HG03139 (cell line): ENCODE measurements around the gene PAXX.

Experiments
- ATAC-seq: cut with Tn5 transposase; IDR thresholded peaks from one replicate; pipeline ENCODE4 v1.9.1; 2021; ENCODE audit not compliant: unreplicated experiment

PAXX gene

DNA sequence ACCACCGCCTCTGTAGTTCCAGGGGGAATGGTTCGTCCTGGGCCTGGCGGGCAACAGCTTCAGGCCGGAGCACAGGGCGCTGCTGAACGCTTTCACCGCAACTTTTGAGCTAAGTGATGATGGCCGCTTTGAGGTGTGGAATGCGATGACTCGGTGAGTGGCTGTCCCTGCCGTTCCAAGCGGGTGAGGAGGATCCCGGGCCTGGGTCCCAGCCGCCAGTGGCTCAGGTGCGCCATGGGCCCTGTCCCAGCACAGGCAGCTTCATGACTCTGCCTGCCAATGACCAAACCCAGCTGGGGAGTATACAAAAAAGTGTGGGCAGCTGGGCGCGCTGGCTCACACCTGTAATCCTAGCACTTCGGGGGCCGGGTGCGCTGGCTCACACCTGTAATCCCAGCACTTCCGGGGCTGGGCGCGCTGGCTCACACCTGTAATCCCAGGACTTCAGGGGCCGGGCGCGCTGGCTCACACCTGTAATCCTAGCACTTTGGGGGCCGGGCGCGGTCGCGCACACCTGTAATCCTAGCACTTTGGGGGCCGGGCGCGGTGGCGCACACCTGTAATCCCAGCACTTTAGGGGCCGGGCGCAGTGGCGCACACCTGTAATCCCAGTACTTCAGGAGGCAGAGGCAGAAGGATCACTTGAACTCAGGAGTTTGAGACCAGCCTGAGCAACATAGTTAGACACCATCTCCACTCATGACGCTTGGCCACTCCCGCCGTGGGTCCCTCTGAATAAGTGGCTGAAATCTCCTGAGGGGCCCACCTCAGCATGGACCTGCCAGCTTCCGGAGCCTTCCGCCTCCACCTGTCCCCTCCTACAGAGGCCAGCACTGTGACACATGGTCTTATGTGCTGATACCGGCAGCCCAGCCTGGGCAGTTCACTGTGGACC is 39.1 kb upstream of the PAXX start:
- no peak for ATAC-seq

DNA sequence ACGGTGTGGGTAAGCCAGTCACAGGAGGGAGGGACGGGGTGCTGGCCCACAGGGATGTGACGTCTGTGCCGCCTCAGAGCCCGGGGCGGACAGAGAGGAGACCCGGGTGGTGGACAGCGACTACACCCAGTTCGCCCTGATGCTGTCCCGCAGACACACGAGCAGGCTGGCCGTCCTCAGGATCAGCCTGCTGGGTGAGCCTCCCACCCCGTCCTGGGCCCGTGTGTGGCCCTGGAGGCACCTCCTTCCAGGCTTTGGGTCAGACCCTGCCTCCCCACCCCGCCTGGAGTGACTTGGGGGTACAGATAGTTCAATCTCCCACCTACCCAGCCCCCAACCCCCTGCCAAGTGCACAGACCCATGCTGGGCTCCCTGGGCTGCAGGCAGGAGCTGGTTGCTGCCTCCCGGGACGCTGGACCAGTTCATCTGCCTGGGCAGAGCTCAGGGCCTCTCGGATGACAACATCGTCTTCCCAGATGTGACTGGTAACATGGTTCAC is 38.4 kb upstream of the PAXX start:
- no peak for ATAC-seq

DNA sequence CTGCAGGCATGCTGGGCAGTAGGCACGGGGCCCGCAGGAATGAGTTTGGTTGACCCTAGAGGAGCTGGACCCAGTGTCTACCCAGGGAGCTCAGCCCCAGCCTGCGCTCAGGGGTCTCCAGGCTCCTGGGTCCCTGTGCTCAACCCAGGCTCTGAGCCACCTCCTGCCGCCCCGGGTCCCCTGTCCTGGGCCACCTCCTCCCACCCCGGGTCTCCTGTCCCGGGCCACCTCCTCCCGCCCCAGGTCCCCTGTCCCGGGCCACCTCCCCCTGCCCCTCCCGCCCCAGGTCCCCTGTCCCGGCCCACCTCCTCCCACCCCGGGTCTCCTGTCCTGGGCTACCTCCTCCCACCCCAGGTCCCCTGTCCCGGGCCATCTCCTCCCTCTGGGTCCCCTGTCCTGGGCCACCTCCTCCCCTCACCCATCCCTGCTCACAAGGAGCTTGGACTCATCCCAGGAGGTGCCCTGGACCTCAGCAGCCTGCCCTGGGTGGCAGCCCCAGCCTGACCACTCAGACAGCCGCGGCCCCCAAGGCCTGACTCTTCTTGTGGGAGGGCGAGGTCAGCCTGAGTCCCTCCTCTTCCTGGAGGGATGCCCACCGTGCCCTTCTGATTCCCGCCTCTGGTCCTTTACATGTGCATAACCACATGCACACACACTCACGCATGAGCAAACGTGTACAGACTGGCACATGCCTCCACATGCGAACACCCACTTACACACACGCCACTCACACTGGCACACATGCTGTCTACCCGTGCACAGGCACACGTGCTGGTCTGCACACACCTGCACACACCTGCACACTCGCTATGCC is 37.7 kb upstream of the PAXX start:
- no peak for ATAC-seq

DNA sequence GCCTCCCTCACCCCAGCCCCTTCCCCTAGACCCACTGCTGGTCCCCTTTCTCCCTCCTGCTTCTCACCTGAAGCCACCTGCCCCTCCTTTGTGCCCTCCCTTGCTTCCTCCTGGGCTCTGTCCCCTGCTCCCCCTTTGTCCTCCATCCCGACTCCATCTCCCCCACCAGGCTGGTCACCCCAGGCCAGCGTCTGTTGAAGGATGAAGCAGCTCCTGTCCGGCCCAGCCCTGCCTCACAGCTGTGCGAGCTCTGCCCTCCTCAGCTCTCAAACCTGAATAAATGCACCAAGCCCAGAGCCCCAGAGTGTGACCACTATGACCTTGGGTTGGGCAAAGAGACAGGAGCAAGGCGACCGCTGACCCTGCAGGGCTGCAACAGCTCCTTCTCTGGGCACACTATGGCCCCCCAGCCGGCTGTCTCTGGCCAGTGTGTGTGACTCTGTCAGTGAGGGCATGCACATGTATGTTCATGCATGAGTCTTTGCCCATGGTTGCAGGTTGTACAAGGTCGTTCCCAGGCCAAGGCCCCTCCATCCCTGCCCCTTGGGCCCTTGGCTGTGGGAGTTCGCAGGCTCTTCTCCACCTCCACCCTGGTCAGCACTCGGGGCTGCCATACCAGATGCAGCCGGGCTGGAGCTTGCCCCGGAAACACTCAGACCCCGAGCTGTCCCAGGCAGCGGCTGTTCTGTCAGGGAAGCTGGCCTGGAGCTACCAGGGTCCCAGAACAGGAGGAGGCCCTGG is 36.9 kb upstream of the PAXX start:
- ATAC-seq: no peak

DNA sequence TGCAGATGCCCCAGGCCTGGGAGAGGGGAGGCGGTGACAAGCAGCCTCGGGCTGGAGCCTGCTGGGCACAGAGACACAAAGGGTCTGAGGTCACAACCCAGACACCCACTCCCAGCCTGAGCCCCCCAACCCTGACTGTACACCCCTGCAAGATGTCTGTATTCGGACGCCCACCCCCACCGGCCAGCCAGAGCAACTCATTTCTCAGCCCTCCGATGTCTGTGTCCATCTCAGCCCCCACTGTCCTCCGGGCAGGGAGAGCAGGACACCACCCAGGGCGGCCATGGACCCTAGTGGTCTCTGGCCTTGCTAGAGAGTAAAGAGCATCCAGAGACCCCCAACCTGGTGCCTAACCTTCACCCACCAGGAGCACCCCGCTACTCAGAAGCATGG is 36.3 kb upstream of the PAXX start:
- no peak for ATAC-seq

DNA sequence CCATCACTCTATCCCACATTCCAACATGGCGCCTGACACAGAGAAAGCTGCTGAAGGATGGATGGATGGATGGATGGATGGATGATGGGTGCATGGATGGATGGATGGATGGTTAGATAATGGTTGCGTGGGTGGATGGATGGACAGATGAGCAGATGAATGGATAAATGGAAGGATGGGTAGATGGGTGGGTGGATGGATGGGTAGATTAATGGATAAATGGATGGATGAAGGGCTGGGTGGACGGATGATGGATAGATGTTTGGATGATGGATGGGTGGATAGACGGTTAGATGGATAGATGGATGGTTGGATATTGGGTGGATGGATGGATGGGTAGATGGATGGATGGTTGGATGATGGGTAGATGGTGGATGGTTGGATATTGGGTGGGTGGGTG is 35.6 kb upstream of the PAXX start:
- no peak for ATAC-seq

DNA sequence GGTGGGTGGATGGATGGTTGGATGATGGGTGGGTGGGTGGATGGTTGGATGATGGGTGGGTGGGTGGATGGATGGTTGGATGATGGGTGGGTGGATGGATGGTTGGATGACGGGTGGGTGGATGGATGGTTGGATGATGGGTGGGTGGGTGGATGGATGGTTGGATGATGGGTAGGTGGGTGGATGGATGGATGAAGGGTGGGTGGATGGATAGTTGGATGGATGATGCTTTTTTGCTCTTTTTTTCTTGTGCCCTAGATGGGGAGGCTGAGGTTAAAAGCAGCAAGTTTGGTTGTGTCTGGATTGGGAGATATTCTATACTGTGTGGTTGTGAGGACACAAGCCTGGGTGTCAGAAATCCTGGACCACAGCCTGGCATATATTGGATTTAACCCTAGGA is 34.8 kb upstream of the PAXX start:
- ATAC-seq: no peak

DNA sequence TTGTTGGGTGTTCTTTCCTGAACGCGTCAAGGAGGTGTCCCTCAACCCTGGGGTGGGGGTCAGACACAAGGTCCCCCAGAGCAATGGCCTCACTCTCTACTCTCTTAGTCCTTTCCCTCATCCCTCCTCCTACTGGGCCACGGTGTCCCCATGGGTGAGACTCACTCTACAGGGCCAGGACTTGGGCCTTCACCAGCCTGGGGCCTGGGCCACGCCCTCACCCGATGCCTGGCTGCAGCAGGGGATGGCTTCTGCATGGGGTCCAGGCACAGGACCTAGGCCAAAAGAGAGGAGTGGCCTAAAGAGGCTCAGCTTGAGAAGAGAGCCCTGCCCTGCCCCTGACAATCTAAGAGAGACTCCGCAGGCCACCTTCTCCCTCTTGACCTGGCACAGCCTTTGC is 34.3 kb upstream of the PAXX start:
- no peak for ATAC-seq

DNA sequence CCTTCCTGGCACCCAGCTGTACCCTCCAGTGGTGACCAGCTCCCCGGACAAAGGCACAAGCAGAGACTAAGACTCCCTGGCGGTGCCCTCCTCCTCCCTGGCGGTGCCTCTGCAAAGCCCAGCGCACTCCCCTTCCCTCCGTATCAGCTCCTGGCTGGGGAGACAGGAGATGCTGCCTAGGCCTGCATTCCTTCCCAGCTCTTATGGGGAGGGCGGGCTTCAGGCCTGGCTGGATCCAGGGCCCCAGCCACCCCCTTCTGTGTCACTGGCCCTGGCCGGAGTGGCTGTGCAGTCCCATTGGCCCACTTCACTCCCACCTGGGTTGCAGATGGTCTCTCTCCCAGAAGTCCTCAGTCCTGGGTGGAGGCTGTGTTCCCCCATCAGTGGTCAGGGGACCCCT is 33.7 kb upstream of the PAXX start:
- ATAC-seq: no peak

DNA sequence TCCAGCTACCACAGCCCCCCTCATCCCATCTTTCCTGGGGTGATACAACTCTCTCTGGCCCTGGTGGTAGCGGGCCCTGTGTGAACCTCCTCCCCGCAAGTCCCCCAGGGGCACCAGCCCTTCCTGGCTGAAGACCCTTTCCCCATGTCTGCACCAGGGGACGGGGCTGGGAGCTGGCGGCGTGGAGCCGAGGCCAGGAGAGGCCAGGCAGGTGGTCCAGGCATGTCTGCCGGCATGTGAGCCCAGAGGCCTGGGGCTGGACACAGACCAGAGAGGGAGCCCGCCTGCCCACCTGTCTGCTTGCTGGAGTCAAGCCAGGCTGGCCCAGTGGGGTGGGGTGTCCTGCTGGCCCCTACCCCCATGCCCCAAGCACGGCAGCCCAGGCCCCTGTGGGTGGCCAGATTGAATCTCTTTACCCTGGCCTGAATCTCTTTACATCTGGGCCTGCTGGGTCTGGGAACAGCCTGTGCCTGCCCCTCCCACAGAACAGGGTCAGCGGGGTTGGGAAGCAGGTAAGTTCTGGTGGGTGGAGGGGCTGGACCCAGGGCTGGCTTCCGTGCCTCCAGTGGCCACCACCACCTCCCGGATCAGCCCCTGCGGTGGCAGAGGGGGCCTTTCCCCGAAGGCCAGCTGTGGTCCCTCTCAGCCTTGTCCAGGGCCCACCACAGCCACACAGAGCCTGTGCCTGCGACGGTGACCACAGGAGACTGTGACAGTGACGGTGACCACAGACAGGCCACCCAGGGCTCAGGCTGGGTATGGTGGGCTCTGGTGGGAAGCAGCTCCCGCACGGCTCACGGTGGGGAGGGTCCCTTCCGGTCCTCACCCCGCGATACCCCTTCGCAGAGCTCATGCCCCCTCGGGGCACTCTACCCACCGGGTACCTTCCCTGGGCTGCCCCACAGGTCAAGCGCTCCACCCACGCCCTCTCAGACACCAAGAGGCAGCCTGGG is 33.0 kb upstream of the PAXX start:
- no peak for ATAC-seq

DNA sequence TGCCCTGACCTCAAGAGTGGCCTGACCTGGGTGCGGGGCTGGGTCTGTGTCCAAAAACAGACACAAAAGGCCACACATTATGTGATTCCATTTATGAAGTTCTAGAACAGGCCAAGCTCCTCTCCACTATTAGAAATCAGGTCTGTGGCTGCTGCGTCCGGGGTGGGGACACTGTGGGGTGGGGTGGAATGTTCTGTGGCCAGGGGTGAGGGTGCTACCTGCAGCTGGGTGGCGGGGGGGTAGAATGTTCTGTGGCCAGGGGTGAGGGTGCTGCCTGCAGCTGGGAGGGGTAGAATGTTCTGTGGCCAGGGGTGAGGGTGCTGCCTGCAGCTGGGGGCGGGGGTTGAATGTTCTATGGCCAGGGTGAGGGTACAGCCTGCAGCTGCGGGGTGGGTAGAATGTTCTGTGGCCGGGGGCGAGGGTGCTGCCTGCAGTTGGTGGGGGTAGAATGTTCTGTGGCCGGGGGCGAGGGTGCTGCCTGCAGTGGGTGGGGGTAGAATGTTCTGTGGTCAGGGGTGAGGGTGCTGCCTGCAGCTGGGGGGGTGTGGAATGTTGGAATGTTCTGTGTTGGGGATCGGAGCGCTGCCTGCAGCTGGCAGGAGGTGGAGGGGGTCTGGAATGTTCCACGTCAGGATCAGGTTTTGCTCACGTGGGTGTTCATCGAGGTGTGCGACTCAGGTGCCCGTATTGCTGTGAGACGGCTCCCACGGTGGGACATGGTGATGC is 31.8 kb upstream of the PAXX start:
- ATAC-seq: no peak

DNA sequence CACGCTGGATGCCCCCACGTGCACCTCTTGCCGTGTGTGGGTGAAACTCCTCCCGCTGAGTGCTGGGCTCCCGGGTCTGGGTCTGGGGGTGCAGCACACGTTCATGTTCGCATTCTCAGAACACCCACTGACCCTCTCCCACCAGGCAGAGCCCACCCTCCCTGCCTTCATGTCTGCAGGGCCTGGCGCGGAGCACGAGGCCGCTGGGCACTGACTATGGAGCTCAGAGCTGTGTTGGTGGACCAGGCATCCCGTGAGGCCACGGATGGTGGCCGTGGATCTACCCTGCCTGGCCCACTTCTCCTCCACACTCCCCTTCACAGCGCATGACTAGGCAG is 31.3 kb upstream of the PAXX start:
- no peak for ATAC-seq

DNA sequence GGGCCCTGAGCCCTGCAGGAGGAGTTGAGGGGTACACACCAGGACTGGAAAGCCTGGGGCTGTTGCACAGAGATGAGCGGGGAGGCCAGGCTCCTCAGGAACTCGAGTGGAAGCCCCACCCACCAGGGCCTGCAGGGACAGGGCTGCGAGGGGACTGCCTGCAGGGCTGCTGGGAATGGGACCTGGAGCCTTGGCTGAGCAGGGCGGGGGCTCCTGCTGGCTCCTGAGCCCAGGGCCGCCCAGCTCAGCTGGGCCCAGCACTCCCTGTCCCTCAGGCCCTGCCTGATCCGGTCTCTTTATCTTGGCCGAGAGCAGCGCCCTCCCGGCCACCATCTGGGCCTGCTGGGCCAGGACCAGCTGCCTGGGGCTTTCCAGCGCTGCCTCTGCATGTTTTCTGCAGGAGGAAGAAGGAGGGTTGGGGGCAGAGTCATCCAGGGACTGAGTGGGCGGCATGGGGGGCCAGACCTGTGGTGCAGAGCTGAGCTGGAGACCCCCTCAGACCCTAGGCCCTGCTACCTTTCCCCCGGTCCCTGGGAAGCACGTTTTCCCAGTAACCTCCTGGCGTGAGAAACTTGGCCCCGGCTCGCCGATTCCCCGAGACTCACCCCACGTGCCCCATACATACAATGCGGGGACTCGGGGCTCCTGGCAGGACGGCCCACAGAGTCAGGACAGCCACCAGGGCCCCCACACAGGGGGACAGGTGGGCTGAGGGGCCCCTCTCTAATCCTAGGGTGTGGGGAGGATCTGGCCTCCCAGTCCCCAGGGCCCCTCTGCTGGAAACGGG is 30.8 kb upstream of the PAXX start:
- no peak for ATAC-seq

DNA sequence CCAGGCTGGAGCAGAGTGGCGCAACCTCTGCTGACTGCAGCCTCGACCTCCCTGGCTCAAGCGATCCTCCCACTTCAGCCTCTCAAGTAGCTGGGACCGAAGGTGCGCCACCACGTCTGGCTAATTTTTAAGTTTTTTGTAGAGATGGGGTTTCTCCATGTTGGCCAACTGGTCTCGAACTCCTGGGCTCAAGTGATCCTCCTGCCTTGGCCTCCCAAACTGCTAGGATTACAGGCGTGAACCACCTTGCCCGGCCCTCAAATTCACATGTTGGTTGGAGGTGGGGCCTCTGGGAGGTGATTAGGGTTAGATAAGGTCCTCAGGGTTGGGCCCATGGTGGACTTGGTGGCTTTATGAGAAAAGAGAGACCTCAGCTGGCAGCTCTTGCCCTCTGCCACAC is 30.1 kb upstream of the PAXX start:
- ATAC-seq: no peak

DNA sequence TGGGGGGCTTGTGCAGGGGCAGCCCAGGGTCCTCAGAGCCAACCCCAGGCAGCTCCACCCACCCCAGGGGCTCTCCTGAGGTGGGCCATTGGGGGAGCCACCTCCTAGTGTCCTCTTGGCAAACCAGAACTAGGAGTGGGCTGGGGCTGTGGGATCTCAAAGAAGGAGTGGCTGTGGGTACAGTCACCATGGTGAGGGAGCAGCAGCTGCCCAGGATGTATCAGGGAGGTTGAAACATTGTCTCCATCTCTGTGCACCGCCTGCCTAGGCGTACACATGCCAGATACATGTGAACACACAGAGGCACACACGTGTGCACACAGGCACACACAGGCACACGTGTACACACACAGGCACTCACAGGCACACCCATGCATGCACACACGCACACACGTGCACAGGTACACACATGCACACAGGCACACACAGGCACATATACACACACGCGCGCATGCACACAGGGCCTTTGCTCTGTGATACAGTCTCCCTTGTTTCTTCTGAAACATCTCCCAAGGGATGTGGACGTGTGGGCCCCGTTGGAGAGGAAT is 29.4 kb upstream of the PAXX start:
- no peak for ATAC-seq

DNA sequence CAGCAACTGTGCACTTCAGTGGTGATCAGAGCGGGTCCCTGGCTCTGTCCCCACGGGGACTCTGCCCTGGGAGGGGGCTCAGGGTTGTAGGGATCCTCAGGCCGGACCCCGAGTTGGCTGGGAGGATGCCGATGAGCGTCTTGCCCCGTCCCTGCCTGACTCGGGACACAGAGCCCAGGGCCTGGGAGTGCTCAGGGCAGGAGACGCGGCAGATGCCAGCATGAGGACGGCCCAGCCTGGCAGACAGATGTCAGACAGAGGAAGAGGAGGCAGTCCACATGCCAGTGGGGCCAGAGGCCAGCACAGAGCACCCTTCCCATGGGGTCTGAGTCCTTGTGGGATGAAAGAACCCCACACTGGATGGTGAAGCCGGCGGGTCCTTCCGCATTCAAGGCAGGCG is 28.9 kb upstream of the PAXX start:
- ATAC-seq: no peak

DNA sequence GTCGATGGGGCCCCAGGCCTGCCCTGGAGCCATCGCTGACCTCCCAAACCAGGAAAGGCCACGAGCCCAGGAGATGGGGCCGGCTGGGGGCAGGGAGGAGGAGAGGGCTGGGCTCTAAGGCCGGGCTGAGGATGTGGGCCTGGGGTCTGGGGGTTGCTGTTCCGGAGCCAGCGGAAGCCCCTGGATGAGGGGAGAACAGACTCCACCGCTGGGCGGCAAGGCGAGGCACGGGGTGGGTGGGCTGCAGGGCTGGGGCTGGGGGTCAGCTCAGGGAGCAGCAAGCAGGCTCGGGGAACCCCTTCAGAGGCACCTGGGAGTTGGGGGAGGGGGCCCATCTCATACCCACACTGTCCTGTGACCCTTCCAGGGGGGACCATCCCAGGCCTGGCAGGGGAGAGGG is 28.5 kb upstream of the PAXX start:
- no peak for ATAC-seq

DNA sequence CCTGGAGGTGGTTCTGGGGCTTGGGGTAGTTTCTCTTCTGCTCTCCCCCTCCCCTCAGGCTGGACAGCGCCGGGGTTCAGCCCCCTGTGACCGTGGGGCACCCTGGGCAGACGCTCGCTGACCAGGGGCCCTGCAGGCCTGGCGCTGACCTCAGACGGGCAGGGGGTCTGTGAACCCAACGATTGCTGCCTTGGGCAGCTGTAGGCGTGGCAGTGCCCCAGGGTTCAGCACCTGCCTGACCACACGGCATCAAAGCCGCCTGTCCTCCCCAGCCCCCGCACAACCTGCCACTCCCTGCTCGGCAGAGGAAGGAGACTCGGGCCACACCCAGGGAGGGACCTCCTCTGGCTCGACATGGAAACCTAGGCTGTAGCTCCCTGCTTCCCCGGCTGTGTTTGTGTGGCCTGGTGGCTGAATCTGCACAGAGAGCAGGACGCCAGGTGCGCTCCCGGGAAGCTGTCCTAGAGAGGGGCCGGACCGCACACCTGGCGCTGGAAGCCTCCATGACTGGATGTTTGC is 28.0 kb upstream of the PAXX start:
- no peak for ATAC-seq
